Right lobe of liver (tissue), 6 donors: ENCODE results near the gene ZNF598. TPM values are rescaled to one million over a fixed set of nuclear protein-coding genes. Genes with fewer than 3 reads are reported as not detected.

Source experiments
- ATAC-seq, 4 donors: fragments of 200-7000 bp; cut with Tn5 transposase; one replicate each; pipeline ENCODE4 v1.9.1; 2020; ENCODE audit warnings: mild to moderate bottlenecking in 4 of 4, moderate library complexity in 4 of 4
- DNase-seq, 3 donors: peaks; one replicate each; pipeline ENCODE4 v3.0.0-alpha.2; 2020
- H3K27ac ChIP-seq, 3 donors: fragments of 200-600 bp; one replicate each; pipeline ENCODE4 v1.8.0; 2022
- H3K27me3 ChIP-seq, 2 donors: fragments of 200-600 bp; one replicate each; pipeline ENCODE4 v1.8.0; 2022
- H3K36me3 ChIP-seq, 4 donors: fragments of 200-600 bp; sonication (generic) in 1 of 4; one replicate each; pipeline versions ENCODE4 v1.5.1 to v1.8.0; 2017 to 2022; ENCODE audit warnings: control low read depth in 1 of 4
- H3K4me1 ChIP-seq, 4 donors: fragments of 200-600 bp; sonication (generic) in 1 of 4; one replicate each; pipeline versions ENCODE4 v1.5.1 to v1.8.0; 2017 to 2022; ENCODE audit warnings: control low read depth in 1 of 4
- H3K4me3 ChIP-seq, 3 donors: fragments of 200-600 bp; one replicate each; pipeline ENCODE4 v1.8.0; 2022
- H3K9me3 ChIP-seq, 4 donors: fragments of 200-600 bp; sonication (generic) in 1 of 4; one replicate each; pipeline versions ENCODE4 v1.5.1 to v1.8.0; 2017 to 2022; ENCODE audit warnings: control low read depth in 1 of 4
- CTCF ChIP-seq, 4 donors: fragments of 200-600 bp in 3 of 4; fragments of 450-650 bp in 1 of 4; IDR thresholded peaks; one replicate each; pipeline versions ENCODE4 v1.5.1 to v1.8.0; 2016 to 2022; ENCODE audit warnings: antibody characterized with exemption in 4 of 4, mild to moderate bottlenecking in 2 of 4
- POLR2A ChIP-seq: fragments of 450-650 bp; IDR thresholded peaks from one replicate; pipeline ENCODE4 v1.6.1; 2017; ENCODE audit warnings: antibody characterized with exemption, mild to moderate bottlenecking
- whole genome bisulfite sequencing: methylation state at CpG from one replicate; pipeline ENCODE4 v1.1.6; 2018; ENCODE audit warnings: low coverage, low lambda C conversion rate; ENCODE audit not compliant: insufficient coverage; ENCODE audit errors: missing lambda C conversion rate; 5-methylcytosine and 5-hydroxymethylcytosine counted together
- intact Hi-C, 2 donors: fragments of 100-400 bp; cut with DNase I; formaldehyde crosslinking; loops; one replicate each; pipeline versions ENCODE4 v1.11.2 to v1.14.1; 2022
- total RNA-seq, 6 experiments: library from RNA; depleted of rRNA in 2 of 6; stranded (reverse); fragments of >200 nt in 2 of 6; fragmentation: NEBNext Ultra II Directional in 3 of 6; extraction: Animal tissue kit (Norgen Biotek cat#: 25700) in 3 of 6; gene quantifications; one replicate each; pipeline versions ENCODE4 v1.1.0 to v1.2.4, GENCODE V29; 2016 to 2023
- donor health status: DM: no; HTN: yes; CAD: no.
- donor health status: DM: no; HTN: no; CAD: no.
- donor health status: DM: no; HTN: no; CAD: no.
- donor health status: DM: no; HTN: yes; CAD: no.
- donor health status: DM: no; HTN: yes; CAD: no.

ZNF598 gene
- total RNA-seq, 6 experiments from 2014 or later, result 21.6 to 46.4 (median 25.0) TPM

- H3K27me3 ChIP-seq, result no peaks in the 10 kb centered on the region
- no peaks in the 10 kb centered on the region for H3K9me3 ChIP-seq
- DNase-seq (no peak), ATAC-seq (no peak)
- peaks cover 5 to 48% (median 24%) of the 10 kb centered on the region in 4 donors for H3K36me3 ChIP-seq
- 57% methylated on average over 2 of the region's 8 CpGs for WGBS
- H3K4me3 ChIP-seq, result no peak overlapping the region
- intact Hi-C loops, result no loop called here
- no peak overlapping the region for H3K27ac ChIP-seq
- H3K4me1 ChIP-seq, result peaks cover 0 to 27% (median 15%) of the 10 kb centered on the region in 4 donors
- TF ChIP-seq CTCF (IDR thresholded peaks at IDR 0.05), result no peak
- no peak for TF ChIP-seq POLR2A
Measured at GRCh38 chr16:2003231-2003826, 6.3 kb downstream of the ZNF598 start.

- Histone ChIP-seq H3K4me1 (peaks cover 0 to 20% (median 8%) of the 10 kb centered on the region in 4 donors), H3K27me3 (no peaks in the 10 kb centered on the region), H3K27ac (no peak overlapping the region), H3K9me3 (no peaks in the 10 kb centered on the region), H3K36me3 (peaks cover 8 to 53% (median 24%) of the 10 kb centered on the region in 4 donors), H3K4me3 (no peak overlapping the region)
- intact Hi-C loops, result no loop called here
- ATAC-seq (no peak), DNase-seq (peak in 1 of 3 donors; percentile 57)
- 80% methylated on average over 3 of the region's 47 CpGs for WGBS
- TF ChIP-seq CTCF (IDR thresholded peaks at IDR 0.05), result no peak
- no peak for TF ChIP-seq POLR2A
Measured at GRCh38 chr16:2002406-2003230, 7.0 kb downstream of the ZNF598 start.

GRCh38 chr16:2001456-2002355 lies 7.9 kb downstream of the ZNF598 start:
- Histone ChIP-seq H3K4me1 (peaks cover 0 to 12% (median 5%) of the 10 kb centered on the region in 4 donors), H3K27me3 (no peaks in the 10 kb centered on the region), H3K9me3 (no peaks in the 10 kb centered on the region), H3K4me3 (no peak overlapping the region), H3K27ac (no peak overlapping the region), H3K36me3 (peaks cover 8 to 58% (median 24%) of the 10 kb centered on the region in 4 donors)
- ATAC-seq (no peak), DNase-seq (peak in 1 of 3 donors; percentile 50)
- TF ChIP-seq POLR2A (no peak), CTCF (IDR thresholded peaks at IDR 0.05) (no peak)
- intact Hi-C loops, result no loop called here
- WGBS, result 99% methylated on average over 12 of the region's 53 CpGs

GRCh38 chr16:2001035-2001434 lies 8.6 kb downstream of the ZNF598 start:
- Histone ChIP-seq H3K27ac (no peak overlapping the region), H3K4me3 (no peak overlapping the region), H3K9me3 (no peaks in the 10 kb centered on the region), H3K36me3 (peaks cover 8 to 58% (median 24%) of the 10 kb centered on the region in 4 donors), H3K27me3 (no peaks in the 10 kb centered on the region), H3K4me1 (peaks cover 0 to 12% (median 5%) of the 10 kb centered on the region in 4 donors)
- no peak for ATAC-seq
- intact Hi-C loops, result no loop called here
- TF ChIP-seq CTCF (IDR thresholded peaks at IDR 0.05) (no peak), POLR2A (no peak)
- DNase-seq, result no peak
- WGBS, result no CpG with 5 or more reads among the region's 19 CpGs
